Measurements from ENCODE around the gene CDC25B. TPM values are rescaled to one million over a fixed set of nuclear protein-coding genes. Genes with fewer than 3 reads are reported as not detected.

Gene CDC25B
- total and polyA plus RNA-seq, 2 of the 13 experiments (the other 11 are each of a cell fraction or from before 2014, with no cell fraction given), result 14.5 to 19.4 TPM

DNA sequence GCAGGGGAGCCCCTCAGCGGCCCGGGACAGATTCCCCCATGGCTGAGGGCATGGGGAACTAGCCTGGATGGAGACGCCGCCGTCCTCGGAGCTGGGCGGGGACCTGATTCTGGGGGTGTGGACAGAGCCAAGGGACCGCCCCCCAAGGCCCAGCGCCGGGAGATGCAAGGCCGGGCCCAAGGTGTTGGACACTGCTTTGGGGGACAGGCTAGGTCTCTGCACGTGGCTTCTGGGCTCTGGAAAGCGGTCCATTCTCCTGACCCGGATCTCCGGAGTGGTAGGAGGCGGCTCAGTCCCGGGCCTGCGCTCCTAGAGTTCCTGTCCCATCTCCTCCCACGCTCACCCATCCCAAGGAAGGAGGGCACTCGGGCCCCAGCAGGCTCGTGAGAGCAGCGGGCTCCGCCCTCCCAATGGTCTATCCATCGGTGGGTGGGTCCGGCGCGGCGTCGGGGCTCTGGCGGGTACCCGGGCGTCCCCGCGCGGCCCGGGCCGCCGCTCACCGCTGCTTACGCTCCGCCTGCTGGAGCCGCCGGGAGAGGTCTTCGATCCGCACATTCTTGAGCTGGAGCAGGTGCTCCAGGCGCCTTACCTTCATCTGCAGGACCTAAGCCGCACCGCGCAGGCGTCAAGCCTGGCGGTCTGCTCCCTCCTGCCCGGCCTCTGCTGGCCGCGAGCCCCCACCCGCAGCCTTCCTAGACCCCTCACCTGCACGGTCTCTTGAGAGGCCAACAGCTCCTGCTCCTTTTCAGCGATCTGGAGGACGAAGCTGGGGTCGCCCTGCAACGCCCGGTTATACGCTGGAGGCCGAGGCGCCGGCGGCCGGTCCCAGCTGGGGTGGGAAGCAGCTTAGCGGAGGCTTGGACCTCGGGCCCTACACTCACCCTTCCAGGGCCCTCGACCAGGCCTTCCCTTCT lies 18.1 kb upstream of the CDC25B start (continued):
- TF ChIP-seq, protein P1, sequence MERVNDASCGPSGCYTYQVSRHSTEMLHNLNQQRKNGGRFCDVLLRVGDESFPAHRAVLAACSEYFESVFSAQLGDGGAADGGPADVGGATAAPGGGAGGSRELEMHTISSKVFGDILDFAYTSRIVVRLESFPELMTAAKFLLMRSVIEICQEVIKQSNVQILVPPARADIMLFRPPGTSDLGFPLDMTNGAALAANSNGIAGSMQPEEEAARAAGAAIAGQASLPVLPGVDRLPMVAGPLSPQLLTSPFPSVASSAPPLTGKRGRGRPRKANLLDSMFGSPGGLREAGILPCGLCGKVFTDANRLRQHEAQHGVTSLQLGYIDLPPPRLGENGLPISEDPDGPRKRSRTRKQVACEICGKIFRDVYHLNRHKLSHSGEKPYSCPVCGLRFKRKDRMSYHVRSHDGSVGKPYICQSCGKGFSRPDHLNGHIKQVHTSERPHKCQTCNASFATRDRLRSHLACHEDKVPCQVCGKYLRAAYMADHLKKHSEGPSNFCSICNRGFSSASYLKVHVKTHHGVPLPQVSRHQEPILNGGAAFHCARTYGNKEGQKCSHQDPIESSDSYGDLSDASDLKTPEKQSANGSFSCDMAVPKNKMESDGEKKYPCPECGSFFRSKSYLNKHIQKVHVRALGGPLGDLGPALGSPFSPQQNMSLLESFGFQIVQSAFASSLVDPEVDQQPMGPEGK (CRISPR knock-in tag; IDR thresholded peaks at IDR 0.05), result 0 out of 2 replicates have a peak, but pooled peaks have one; percentile 24
- TF ChIP-seq STAG1 (CRISPR knock-in tag; IDR thresholded peaks at IDR 0.05) (no peak), MYC (CRISPR knock-in tag; IDR thresholded peaks at IDR 0.05; ENCODE audit: borderline replicate concordance) (peak; percentile 17; the same call in 1 of the 2 replicates), ZNF263 (CRISPR knock-in tag; IDR thresholded peaks at IDR 0.05) (peak; percentile 71; the same call in 1 of the 2 replicates), SRSF1 (optimal IDR thresholded peaks at IDR 0.05; ENCODE audit: low read depth, low read length) (peak; percentile 68), FOXK1 (CRISPR knock-in tag; IDR thresholded peaks at IDR 0.05; ENCODE audit: borderline replicate concordance, low read depth) (no peak), POLR2AphosphoS2 (IDR thresholded peaks at IDR 0.05; ENCODE audit: low read depth, low read length) (no peak), KDM2A (CRISPR knock-in tag; IDR thresholded peaks at IDR 0.05; ENCODE audit: borderline replicate concordance, low read depth) (peak; percentile 28; the same call in 1 of the 2 replicates), NKX3-1 (CRISPR knock-in tag; IDR thresholded peaks at IDR 0.05) (no peak), KDM4B (CRISPR knock-in tag; IDR thresholded peaks at IDR 0.05) (no peak), RCOR2 (CRISPR knock-in tag; IDR thresholded peaks at IDR 0.05) (no peak), CEBPG (CRISPR knock-in tag; IDR thresholded peaks at IDR 0.05) (no peak), ZNF713 (CRISPR knock-in tag; IDR thresholded peaks at IDR 0.05) (peak; percentile 61; the same call in 1 of the 2 replicates), GABPB1 (CRISPR knock-in tag; IDR thresholded peaks at IDR 0.05) (peak; percentile 57; the same call in 1 of the 2 replicates), ZNF768 (CRISPR knock-in tag; IDR thresholded peaks at IDR 0.05) (peak; percentile 63; the same call in 1 of the 2 replicates), SNAI1 (CRISPR knock-in tag; IDR thresholded peaks at IDR 0.05; ENCODE audit: borderline replicate concordance) (peak; percentile 62; the same call in 1 of the 2 replicates), HDAC6 (IDR thresholded peaks at IDR 0.05; ENCODE audit: low read depth, low read length) (no peak), RFXAP (CRISPR knock-in tag; IDR thresholded peaks at IDR 0.05; ENCODE audit: borderline replicate concordance) (0 out of 2 replicates have a peak, but pooled peaks have one; percentile 33), RELA (CRISPR knock-in tag; IDR thresholded peaks at IDR 0.05) (no peak; the same call in 1 of the 2 replicates), RAD21 (CRISPR knock-in tag; IDR thresholded peaks at IDR 0.05) (no peak), ZNF143 (CRISPR knock-in tag; IDR thresholded peaks at IDR 0.05) (peak; percentile 4; the same call in 1 of the 2 replicates), PAWR (CRISPR knock-in tag; IDR thresholded peaks at IDR 0.05; ENCODE audit: borderline replicate concordance) (no peak; the same call in 1 of the 2 replicates)
- TF ChIP-seq, protein P2, sequence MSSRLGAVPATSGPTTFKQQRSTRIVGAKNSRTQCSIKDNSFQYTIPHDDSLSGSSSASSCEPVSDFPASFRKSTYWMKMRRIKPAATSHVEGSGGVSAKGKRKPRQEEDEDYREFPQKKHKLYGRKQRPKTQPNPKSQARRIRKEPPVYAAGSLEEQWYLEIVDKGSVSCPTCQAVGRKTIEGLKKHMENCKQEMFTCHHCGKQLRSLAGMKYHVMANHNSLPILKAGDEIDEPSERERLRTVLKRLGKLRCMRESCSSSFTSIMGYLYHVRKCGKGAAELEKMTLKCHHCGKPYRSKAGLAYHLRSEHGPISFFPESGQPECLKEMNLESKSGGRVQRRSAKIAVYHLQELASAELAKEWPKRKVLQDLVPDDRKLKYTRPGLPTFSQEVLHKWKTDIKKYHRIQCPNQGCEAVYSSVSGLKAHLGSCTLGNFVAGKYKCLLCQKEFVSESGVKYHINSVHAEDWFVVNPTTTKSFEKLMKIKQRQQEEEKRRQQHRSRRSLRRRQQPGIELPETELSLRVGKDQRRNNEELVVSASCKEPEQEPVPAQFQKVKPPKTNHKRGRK (CRISPR knock-in tag; IDR thresholded peaks at IDR 0.05), result no peak
- TF ChIP-seq, protein P3, sequence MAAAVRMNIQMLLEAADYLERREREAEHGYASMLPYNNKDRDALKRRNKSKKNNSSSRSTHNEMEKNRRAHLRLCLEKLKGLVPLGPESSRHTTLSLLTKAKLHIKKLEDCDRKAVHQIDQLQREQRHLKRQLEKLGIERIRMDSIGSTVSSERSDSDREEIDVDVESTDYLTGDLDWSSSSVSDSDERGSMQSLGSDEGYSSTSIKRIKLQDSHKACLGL (CRISPR knock-in tag; IDR thresholded peaks at IDR 0.05), result peak; percentile 43
- TF ChIP-seq, protein P4, sequence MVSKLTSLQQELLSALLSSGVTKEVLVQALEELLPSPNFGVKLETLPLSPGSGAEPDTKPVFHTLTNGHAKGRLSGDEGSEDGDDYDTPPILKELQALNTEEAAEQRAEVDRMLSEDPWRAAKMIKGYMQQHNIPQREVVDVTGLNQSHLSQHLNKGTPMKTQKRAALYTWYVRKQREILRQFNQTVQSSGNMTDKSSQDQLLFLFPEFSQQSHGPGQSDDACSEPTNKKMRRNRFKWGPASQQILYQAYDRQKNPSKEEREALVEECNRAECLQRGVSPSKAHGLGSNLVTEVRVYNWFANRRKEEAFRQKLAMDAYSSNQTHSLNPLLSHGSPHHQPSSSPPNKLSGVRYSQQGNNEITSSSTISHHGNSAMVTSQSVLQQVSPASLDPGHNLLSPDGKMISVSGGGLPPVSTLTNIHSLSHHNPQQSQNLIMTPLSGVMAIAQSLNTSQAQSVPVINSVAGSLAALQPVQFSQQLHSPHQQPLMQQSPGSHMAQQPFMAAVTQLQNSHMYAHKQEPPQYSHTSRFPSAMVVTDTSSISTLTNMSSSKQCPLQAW (CRISPR knock-in tag; IDR thresholded peaks at IDR 0.05), result no peak

Measured in HepG2 (cell line).